ENCODE measurements around the gene LRRC71. TPM values are rescaled to one million over a fixed set of nuclear protein-coding genes. Genes with fewer than 3 reads are reported as not detected.

LRRC71 gene
- total RNA-seq, 1 experiment from 2014 or later, result 0.22 TPM

DNA sequence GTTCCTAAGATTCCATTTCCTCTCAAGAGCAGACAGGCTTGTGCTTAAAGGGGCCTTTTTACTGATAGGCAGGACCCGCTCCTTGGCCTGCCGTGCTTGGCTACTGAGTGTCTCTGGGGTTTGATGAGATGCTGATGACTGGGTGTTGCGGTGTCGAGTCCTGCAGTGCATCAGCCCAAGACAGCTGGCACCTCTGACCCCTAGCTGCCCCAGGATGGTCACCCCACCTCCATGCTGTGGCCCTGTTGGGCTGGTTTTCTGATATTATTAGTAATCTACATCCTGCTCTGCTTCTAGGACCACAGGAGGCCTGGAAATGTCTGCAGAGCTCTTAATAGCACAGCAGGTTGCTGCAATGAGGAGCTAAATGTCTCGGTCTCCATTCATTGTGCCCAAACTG is 28.7 kb downstream of the LRRC71 start:
- ATAC-seq, result no peak; the same call in 1 of the 2 replicates
- ChIA-PET CTCF (interaction anchor here (0.6 to 2.5 kb wide), 22 partner anchors 11 to 254 kb away, joined by 3 to 28 read pairs (median 5); no protein-coding TSS in a partner anchor), POLR2A (interaction anchor here (0.5 to 1.0 kb wide), 3 partner anchors 30 to 80 kb away, joined by 3 to 4 read pairs (median 3); no protein-coding TSS in a partner anchor)
- Mint-ChIP-seq H3K36me3 (peaks cover 65% of the 10 kb centered on the region), H3K27me3 (ENCODE audit: low read depth) (no peaks in the 10 kb centered on the region), H3K4me1 (no peaks in the 10 kb centered on the region), H3K27ac (no peak overlapping the region), H3K4me3 (no peak overlapping the region), H3K9me3 (no peaks in the 10 kb centered on the region)
- TF ChIP-seq NR3C1 (CRISPR knock-in tag; conservative IDR thresholded peaks at IDR 0.05; ENCODE audit: low read depth) (no peak), ZNF416 (CRISPR knock-in tag; IDR thresholded peaks at IDR 0.05) (no peak), SP1 (CRISPR knock-in tag; conservative IDR thresholded peaks at IDR 0.05) (no peak)
- TF ChIP-seq, protein P1, sequence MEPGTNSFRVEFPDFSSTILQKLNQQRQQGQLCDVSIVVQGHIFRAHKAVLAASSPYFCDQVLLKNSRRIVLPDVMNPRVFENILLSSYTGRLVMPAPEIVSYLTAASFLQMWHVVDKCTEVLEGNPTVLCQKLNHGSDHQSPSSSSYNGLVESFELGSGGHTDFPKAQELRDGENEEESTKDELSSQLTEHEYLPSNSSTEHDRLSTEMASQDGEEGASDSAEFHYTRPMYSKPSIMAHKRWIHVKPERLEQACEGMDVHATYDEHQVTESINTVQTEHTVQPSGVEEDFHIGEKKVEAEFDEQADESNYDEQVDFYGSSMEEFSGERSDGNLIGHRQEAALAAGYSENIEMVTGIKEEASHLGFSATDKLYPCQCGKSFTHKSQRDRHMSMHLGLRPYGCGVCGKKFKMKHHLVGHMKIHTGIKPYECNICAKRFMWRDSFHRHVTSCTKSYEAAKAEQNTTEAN (CRISPR knock-in tag; IDR thresholded peaks at IDR 0.05), result no peak
- DNase-seq (ENCODE audit: low spot score), result no peak

DNA sequence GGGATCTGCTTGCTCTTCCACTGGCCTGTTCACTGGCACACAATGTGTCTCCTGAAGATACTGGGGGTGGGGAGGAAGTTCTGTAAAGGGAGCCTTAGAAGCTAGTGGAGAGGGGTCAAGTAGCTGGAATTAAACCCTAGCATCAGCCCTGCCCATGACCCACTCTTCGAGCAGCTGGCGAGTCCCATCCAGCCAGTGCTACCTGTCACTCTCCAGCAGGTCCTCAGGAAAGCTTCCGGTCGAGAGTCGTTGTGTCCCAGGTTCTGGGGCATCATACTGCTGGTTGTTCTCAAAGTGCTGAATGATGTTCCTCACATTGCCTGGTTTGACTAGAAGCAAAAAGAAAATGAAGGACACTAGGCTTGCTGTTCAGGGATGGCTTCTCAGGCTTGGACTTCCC is 30.9 kb downstream of the LRRC71 start:
- Mint-ChIP-seq H3K9me3 (no peaks in the 10 kb centered on the region), H3K27me3 (ENCODE audit: low read depth) (no peaks in the 10 kb centered on the region), H3K27ac (no peak overlapping the region), H3K36me3 (peaks cover 58% of the 10 kb centered on the region), H3K4me3 (no peak overlapping the region), H3K4me1 (no peaks in the 10 kb centered on the region)
- TF ChIP-seq STAT6 (CRISPR knock-in tag; conservative IDR thresholded peaks at IDR 0.05; ENCODE audit: low read depth) (no peak), ETV6 (CRISPR knock-in tag; IDR thresholded peaks at IDR 0.05) (no peak), ELF4 (CRISPR knock-in tag; IDR thresholded peaks at IDR 0.05; ENCODE audit: low read depth) (no peak), ARID4B (CRISPR knock-in tag; IDR thresholded peaks at IDR 0.05; ENCODE audit: borderline replicate concordance) (no peak), ZNF317 (CRISPR knock-in tag; IDR thresholded peaks at IDR 0.05; ENCODE audit: borderline replicate concordance, low read depth) (no peak)
- TF ChIP-seq, protein P2, sequence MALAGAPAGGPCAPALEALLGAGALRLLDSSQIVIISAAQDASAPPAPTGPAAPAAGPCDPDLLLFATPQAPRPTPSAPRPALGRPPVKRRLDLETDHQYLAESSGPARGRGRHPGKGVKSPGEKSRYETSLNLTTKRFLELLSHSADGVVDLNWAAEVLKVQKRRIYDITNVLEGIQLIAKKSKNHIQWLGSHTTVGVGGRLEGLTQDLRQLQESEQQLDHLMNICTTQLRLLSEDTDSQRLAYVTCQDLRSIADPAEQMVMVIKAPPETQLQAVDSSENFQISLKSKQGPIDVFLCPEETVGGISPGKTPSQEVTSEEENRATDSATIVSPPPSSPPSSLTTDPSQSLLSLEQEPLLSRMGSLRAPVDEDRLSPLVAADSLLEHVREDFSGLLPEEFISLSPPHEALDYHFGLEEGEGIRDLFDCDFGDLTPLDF (CRISPR knock-in tag; IDR thresholded peaks at IDR 0.05), result no peak
- TF ChIP-seq, protein P3, sequence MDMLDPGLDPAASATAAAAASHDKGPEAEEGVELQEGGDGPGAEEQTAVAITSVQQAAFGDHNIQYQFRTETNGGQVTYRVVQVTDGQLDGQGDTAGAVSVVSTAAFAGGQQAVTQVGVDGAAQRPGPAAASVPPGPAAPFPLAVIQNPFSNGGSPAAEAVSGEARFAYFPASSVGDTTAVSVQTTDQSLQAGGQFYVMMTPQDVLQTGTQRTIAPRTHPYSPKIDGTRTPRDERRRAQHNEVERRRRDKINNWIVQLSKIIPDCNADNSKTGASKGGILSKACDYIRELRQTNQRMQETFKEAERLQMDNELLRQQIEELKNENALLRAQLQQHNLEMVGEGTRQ (CRISPR knock-in tag; IDR thresholded peaks at IDR 0.05), result no peak
- TF ChIP-seq, protein P4, sequence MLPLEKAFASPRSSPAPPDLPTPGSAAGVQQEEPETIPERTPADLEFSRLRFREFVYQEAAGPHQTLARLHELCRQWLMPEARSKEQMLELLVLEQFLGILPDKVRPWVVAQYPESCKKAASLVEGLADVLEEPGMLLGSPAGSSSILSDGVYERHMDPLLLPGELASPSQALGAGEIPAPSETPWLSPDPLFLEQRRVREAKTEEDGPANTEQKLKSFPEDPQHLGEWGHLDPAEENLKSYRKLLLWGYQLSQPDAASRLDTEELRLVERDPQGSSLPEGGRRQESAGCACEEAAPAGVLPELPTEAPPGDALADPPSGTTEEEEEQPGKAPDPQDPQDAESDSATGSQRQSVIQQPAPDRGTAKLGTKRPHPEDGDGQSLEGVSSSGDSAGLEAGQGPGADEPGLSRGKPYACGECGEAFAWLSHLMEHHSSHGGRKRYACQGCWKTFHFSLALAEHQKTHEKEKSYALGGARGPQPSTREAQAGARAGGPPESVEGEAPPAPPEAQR (CRISPR knock-in tag; IDR thresholded peaks at IDR 0.05), result no peak
- no peak for DNase-seq (ENCODE audit: low spot score)
- ATAC-seq, result no peak
- CTCF ChIA-PET, result interaction anchor here (1.0 kb wide), 1 partner anchor 41 kb away, joined by 3 read pairs; no protein-coding TSS in a partner anchor
- POLR2A ChIA-PET, result no interaction called here
